Stomach (tissue), 9 donors: Measurements from ENCODE around the gene CNOT6L. TPM values are rescaled to one million over a fixed set of nuclear protein-coding genes. Genes with fewer than 3 reads are reported as not detected.

ENCODE experiments used
- DNase-seq, 2 donors: peaks; one replicate each; pipeline versions ENCODE4 v3.0.0 to v3.0.0-alpha.2; 2013 to 2019
- H3K27ac ChIP-seq, 5 donors: fragments of 200-600 bp in 4 of 5; sonication (generic) in 4 of 5; one replicate each; pipeline ENCODE4 v1.5.1; 2013 to 2019; ENCODE audit warnings: mild to moderate bottlenecking in 1 of 5, moderate library complexity in 1 of 5
- H3K27me3 ChIP-seq, 3 donors: fragments of 200-600 bp; sonication (generic); one replicate each; pipeline ENCODE4 v1.5.1; 2017 to 2019; ENCODE audit warnings: mixed run types in 1 of 3
- H3K36me3 ChIP-seq, 4 donors: fragments of 200-600 bp; sonication (generic); 1 replicate in 3 of 4; 2 replicates in 1 of 4; pipeline ENCODE4 v1.5.1; 2016 to 2019
- H3K4me1 ChIP-seq, 4 donors: fragments of 200-600 bp; sonication (generic); one replicate each; pipeline ENCODE4 v1.5.1; 2016 to 2019
- H3K4me3 ChIP-seq, 4 donors: fragments of 200-600 bp; sonication (generic) in 3 of 4; one replicate each; pipeline ENCODE4 v1.5.1; 2016 to 2019; ENCODE audit warnings: mild to moderate bottlenecking in 1 of 4
- H3K9me3 ChIP-seq, 4 donors: fragments of 200-600 bp; sonication (generic); one replicate each; pipeline ENCODE4 v1.5.1; 2016 to 2019
- EP300 ChIP-seq: sonication (generic); formaldehyde crosslinking; IDR thresholded peaks from one replicate; pipeline ENCODE4 v1.6.1; 2017; ENCODE audit warnings: antibody characterized with exemption
- POLR2A ChIP-seq, 4 donors: fragments of 450-650 bp; IDR thresholded peaks; one replicate each; pipeline ENCODE4 v1.6.1; 2016; ENCODE audit warnings: antibody characterized with exemption in 4 of 4, control low read depth in 2 of 4, mild to moderate bottlenecking in 1 of 4, moderate library complexity in 1 of 4
- POLR2AphosphoS5 ChIP-seq, 3 donors: sonication (generic); formaldehyde crosslinking; IDR thresholded peaks; one replicate each; pipeline ENCODE4 v1.6.1; 2016; ENCODE audit warnings: antibody characterized with exemption in 3 of 3
- WGBS, 5 donors: extraction: QIAGEN DNeasy Blood & Tissue Kit in 3 of 5; methylation state at CpG; one replicate each; pipeline versions ENCODE4 v1.1.5 to v1.1.7; 2013 to 2018; 5-methylcytosine and 5-hydroxymethylcytosine counted together
- intact Hi-C: fragments of 100-400 bp; cut with DNase I; formaldehyde crosslinking; loops from one replicate; pipeline ENCODE4 v1.15.1; 2023; ENCODE audit warnings: low total_unique reads
- polyA plus RNA-seq, 3 donors: library from polyadenylated mRNA; stranded (reverse); fragments of 200-250 nt; gene quantifications; one replicate each; pipeline ENCODE4 v1.2.3, GENCODE V29; 2013
- total RNA-seq, 5 donors: library from RNA; depleted of rRNA; stranded (reverse); fragments of >200 nt; gene quantifications; one replicate each; pipeline versions ENCODE4 v1.1.0 to v1.2.3, GENCODE V29; 2014 to 2016
- TF ChIP-seq, protein P1 (sequence below), 7 experiments: fragments of 450-650 bp in 4 of 7; fragments of 200-600 bp in 3 of 7; sonication (generic) in 3 of 7; IDR thresholded peaks; one replicate each; pipeline ENCODE4 v1.5.1; 2016 to 2019; ENCODE audit warnings: antibody characterized with exemption in 7 of 7, control low read depth in 2 of 7, mild to moderate bottlenecking in 1 of 7
- donor health status: healthy with polysubstance abuse.
- donor health status: Bipolar disorder and iron deficiency.
- donor health status: healthy.

The CNOT6L gene
- total and polyA plus RNA-seq, 8 donors = 4.6 to 74.5 (median 7.4) TPM

GRCh38 chr4:77833126-77833724, 14.1 kb upstream of the CNOT6L start:
- TF ChIP-seq POLR2AphosphoS5 (IDR thresholded peaks at IDR 0.05) (no peak), POLR2A (IDR thresholded peaks at IDR 0.05) (no peak)
- intact Hi-C loops = no loop called here
- Histone ChIP-seq H3K4me1 (no peaks in the 10 kb centered on the region), H3K36me3 (no peaks in the 10 kb centered on the region), H3K4me3 (no peak overlapping the region), H3K27ac (no peak overlapping the region), H3K9me3 (no peaks in the 10 kb centered on the region), H3K27me3 (peaks cover 0 to 7% (median 0%) of the 10 kb centered on the region in 3 donors)
- no peak for DNase-seq
- WGBS, 5 donors = 60 to 77% (median 72%) methylated on average over 2 of the region's 2 CpGs

DNA sequence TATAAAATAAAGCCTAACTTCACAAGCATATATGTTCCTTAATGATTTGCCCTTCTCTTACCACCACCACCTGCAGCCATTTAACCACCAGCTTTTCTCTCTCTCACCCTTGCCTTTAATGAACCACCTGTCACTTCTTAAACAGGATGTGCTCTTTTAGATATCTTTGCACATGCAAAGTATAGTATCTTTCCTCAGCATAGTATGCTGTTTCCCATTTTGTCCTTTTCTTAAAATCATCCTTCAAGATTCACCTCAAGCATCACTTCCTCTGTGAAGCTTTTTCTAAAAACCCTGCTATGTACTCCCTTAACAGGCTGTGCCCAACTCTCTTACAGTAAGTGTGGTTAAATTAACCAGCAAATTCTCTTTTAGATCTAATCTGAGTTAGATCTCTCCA, 8.2 kb upstream of the CNOT6L start:
- no peaks in the 10 kb centered on the region for H3K36me3 ChIP-seq
- H3K4me1 ChIP-seq = no peaks in the 10 kb centered on the region
- peak in 1 of 2 donors; percentile 11 for DNase-seq
- H3K27ac ChIP-seq = no peak overlapping the region
- TF ChIP-seq POLR2A (IDR thresholded peaks at IDR 0.05) = no peak
- H3K9me3 ChIP-seq = no peaks in the 10 kb centered on the region
- H3K4me3 ChIP-seq = no peak overlapping the region
- intact Hi-C loops = no loop called here
- H3K27me3 ChIP-seq = no peaks in the 10 kb centered on the region

GRCh38 chr4:77826275-77826674, 7.1 kb upstream of the CNOT6L start:
- H3K27me3 ChIP-seq = no peaks in the 10 kb centered on the region
- intact Hi-C loops = no loop called here
- no peaks in the 10 kb centered on the region for H3K36me3 ChIP-seq
- WGBS, 5 donors = 81 to 90% (median 83%) methylated on average over 6 of the region's 6 CpGs
- no peak for DNase-seq
- no peaks in the 10 kb centered on the region for H3K9me3 ChIP-seq
- no peak overlapping the region for H3K4me3 ChIP-seq
- TF ChIP-seq POLR2AphosphoS5 (IDR thresholded peaks at IDR 0.05) (no peak), EP300 (no peak), POLR2A (IDR thresholded peaks at IDR 0.05) (no peak)
- H3K4me1 ChIP-seq = peaks cover 4 to 10% (median 7%) of the 10 kb centered on the region in 4 donors
- no peak overlapping the region for H3K27ac ChIP-seq

DNA sequence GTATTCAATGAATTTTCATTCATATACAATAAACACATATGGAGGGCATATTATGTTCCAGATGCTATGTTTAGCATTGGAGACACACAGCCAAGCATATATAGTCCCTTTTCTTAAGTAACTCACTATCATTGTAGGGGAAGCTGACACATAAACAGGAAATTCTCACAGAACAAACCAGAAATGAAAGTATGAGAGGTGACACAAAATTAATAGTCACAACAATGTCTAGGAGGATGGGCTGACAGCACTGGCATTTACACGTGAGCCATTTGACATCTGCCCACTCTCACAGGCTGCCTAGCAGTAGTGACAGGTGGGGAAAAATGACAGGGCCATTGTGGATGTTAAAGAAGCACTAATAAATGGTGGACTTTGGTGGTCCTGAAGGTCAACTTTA, 2.6 kb upstream of the CNOT6L start:
- H3K36me3 ChIP-seq = no peaks in the 10 kb centered on the region
- H3K27me3 ChIP-seq = no peaks in the 10 kb centered on the region
- no peaks in the 10 kb centered on the region for H3K9me3 ChIP-seq
- peaks cover 19 to 28% (median 24%) of the 10 kb centered on the region in 4 donors for H3K4me1 ChIP-seq
- H3K4me3 ChIP-seq = no peak overlapping the region
- 56 to 76% (median 66%) methylated on average over 1 of the region's 1 CpG for WGBS, 5 donors
- H3K27ac ChIP-seq = peak overlapping the region in 4 of 5 donors; percentile 98 to 100 (median 100)
- peak in 1 of 2 donors; percentile 43 for DNase-seq
- TF ChIP-seq POLR2A (IDR thresholded peaks at IDR 0.05) (no peak), POLR2AphosphoS5 (IDR thresholded peaks at IDR 0.05) (peak in 2 of 3 donors; percentile 8 to 23)
- intact Hi-C loops = no loop called here

DNA sequence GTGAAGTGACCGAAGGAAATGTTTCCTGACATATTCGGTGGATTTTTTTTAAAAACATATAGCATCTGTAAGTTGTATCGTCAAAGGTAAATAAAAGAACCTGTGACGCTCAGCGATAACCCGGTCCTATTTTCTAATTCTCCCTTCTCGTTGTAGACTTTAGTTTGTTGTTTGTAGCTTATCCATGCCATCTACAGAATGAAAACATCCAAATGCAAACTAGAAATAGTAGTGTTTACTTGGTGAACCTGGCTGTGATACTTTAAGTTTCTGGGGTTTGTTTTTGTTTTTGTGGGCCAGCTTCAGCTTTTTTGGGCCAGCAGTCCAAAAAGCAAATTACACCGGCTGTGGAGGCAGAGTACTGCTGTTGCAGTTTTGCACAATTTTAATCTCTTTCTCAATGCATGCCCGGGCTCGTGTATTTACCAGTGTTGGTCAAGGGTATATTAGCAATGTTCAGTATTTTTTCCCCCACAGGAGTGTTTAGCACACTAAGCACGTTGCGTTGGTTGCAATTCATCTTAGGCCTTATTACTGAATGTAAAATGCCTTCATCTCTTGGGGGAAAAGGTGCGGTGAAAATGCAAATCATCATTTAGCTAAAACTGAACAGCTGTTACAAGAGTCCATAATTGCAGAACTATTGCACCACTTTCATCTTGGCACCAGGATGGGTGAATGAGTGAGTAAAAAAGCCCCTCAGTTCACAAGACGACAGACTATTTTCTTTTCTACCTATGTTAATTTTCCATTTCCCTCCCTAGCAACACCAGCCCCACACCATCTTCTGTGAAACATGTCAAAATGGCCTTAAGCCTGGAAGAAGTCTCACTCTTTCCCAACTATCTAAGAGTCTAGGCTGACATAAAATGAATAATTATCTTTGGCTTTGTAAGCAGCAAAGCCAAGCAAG, 1.7 kb upstream of the CNOT6L start:
- Histone ChIP-seq H3K27me3 (no peaks in the 10 kb centered on the region), H3K9me3 (no peaks in the 10 kb centered on the region), H3K36me3 (no peaks in the 10 kb centered on the region), H3K4me1 (peaks cover 19 to 37% (median 28%) of the 10 kb centered on the region in 4 donors), H3K4me3 (peak overlapping the region; percentile 78 to 95 (median 86)), H3K27ac (peak overlapping the region; percentile 98 to 100 (median 100))
- no peak for TF ChIP-seq POLR2AphosphoS5 (IDR thresholded peaks at IDR 0.05)
- TF ChIP-seq EP300 = no peak
- TF ChIP-seq, protein P1, sequence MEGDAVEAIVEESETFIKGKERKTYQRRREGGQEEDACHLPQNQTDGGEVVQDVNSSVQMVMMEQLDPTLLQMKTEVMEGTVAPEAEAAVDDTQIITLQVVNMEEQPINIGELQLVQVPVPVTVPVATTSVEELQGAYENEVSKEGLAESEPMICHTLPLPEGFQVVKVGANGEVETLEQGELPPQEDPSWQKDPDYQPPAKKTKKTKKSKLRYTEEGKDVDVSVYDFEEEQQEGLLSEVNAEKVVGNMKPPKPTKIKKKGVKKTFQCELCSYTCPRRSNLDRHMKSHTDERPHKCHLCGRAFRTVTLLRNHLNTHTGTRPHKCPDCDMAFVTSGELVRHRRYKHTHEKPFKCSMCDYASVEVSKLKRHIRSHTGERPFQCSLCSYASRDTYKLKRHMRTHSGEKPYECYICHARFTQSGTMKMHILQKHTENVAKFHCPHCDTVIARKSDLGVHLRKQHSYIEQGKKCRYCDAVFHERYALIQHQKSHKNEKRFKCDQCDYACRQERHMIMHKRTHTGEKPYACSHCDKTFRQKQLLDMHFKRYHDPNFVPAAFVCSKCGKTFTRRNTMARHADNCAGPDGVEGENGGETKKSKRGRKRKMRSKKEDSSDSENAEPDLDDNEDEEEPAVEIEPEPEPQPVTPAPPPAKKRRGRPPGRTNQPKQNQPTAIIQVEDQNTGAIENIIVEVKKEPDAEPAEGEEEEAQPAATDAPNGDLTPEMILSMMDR (IDR thresholded peaks at IDR 0.05) = peak in 1 of 7 experiments; percentile 11
- TF ChIP-seq POLR2A (IDR thresholded peaks at IDR 0.05) = no peak
- peak in 1 of 2 donors; percentile 48 for DNase-seq
- intact Hi-C loops = no loop called here
- 5 to 8% (median 6%) methylated on average over 14 of the region's 14 CpGs for WGBS, 5 donors

DNA sequence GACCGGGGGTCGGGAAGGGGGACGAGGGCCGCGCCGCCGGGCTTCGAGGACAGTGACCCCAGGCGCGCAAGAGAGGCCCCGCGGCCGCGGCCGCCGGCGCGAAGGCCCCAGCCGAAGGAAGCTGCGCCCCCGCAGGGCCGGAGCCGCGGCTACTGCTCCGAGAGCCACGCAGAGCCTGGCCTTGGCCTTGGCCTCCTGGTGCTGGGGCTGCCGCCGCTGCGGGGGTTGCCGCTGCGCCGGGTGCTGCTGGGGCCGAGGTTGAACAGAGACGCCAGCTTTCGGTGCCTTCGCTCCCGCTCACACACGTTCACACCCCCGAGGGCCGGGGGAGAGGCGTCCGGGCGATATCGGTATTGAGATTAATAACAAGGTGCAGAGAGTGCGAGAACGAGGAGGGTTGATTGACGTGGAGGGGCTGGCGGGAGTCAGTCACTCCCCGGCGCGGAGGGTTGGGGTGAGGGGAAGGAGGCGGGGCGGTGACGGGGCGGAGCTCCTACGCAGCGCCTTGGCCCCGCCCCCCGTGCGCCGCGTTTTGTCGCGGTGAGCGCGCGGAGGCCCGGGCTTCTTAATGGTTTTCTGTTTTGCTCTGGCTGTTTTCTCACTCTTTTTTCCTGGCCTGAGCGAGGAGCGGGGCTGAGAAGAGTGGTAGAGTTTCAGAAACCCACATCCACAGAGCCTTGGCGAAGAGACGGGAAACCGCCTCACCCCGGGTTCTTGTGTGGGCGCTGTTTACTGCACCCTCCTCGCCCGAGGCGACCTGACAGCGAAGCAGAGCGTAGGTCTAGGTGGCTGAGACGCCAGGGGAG, 878 bp upstream of the CNOT6L start:
- Histone ChIP-seq H3K27ac (peak overlapping the region; percentile 98 to 100 (median 100)), H3K4me1 (peaks cover 21 to 46% (median 35%) of the 10 kb centered on the region in 4 donors), H3K9me3 (no peaks in the 10 kb centered on the region), H3K4me3 (peak overlapping the region; percentile 78 to 95 (median 86)), H3K27me3 (no peaks in the 10 kb centered on the region), H3K36me3 (no peaks in the 10 kb centered on the region)
- TF ChIP-seq POLR2A (IDR thresholded peaks at IDR 0.05) (peak in 2 of 4 donors; percentile 74 to 86), POLR2AphosphoS5 (IDR thresholded peaks at IDR 0.05) (peak; percentile 29 to 95 (median 88))
- TF ChIP-seq, protein P1 (IDR thresholded peaks at IDR 0.05) = no peak
- intact Hi-C loops = no loop called here
- peak; percentile 95 to 98 for DNase-seq
- WGBS, 5 donors = 0 to 1% (median 1%) methylated on average over 55 to 81 of the region's 81 CpGs
